Fibroblast of skin of scalp (primary cell): ENCODE measurements around the gene WNT10A. TPM values are rescaled to one million over a fixed set of nuclear protein-coding genes. Genes with fewer than 3 reads are reported as not detected.
A peak's percentile ranks its signal among the peaks of the same experiment; 100 is the strongest.
"Not testable (repeated sequence)": the region's sequence is repeated elsewhere in the genome, so short reads cannot be mapped to it uniquely, and the experiment has no call there.

Experiments used
- DNase-seq: peaks from one replicate; pipeline ENCODE4 v3.0.0-alpha.2; 2013
- polyA plus RNA-seq, 2 experiments: library from polyadenylated mRNA; unstranded; fragments of 120-200 nt; gene quantifications; one replicate each; pipeline ENCODE4 v1.2.1, GENCODE V29; 2013; ENCODE audit not compliant: insufficient read length in 2 of 2

WNT10A gene
- polyA plus RNA-seq (2013, experiment 1 of 2; ENCODE audit: insufficient read length), result not detected
- not detected for polyA plus RNA-seq (2013, experiment 2 of 2; ENCODE audit: insufficient read length)

- DNase-seq, result no peak
These were observed at the start of gene WNT10A for GRCh38 chr2:218880102-218880858. Gene WNT10A, plus strand, starts transcription at chr2:218880852. Its CDS starts 144 bp downstream, at chr2:218880996.

GRCh38 chr2:218831378-218831990 is 49.2 kb upstream of the WNT10A start, which contains the start of gene PRKAG3:
Gene PRKAG3, minus strand, starts transcription at chr2:218831803.
- no peak for DNase-seq

- DNase-seq, result no peak
These were observed 48.6 kb upstream of the WNT10A start for GRCh38 chr2:218832081-218832480.

GRCh38 chr2:218832520-218832919 is 48.1 kb upstream of the WNT10A start:
- DNase-seq, result peak; percentile 19

- no peak for DNase-seq
These were observed 47.5 kb upstream of the WNT10A start for GRCh38 chr2:218833023-218833609.

- no peak for DNase-seq
These were observed 46.0 kb upstream of the WNT10A start for GRCh38 chr2:218834685-218835084.

- no peak for DNase-seq
These were observed 43.2 kb upstream of the WNT10A start for GRCh38 chr2:218837495-218837894.

DNA sequence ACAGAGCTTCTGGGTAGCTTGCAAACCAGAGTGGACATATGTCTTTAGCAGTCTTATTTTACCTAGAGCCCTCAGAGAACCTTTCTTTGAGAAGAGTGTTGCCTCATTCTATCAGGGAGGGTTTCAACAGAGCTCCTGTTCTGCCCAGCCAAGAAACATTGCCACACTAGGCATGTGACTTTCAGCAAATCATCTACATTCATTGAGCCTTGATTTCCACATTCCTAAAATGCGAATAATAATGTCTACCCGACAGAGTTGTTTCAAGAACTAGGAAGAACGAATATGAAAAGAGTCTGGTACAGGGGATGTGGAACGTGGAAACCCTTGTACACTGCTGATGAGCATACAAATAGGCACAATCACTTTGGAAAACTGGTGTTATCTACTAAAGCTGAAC is 41.2 kb upstream of the WNT10A start:
- DNase-seq, result peak; percentile 43

- no peak for DNase-seq
These were observed 40.8 kb upstream of the WNT10A start for GRCh38 chr2:218839888-218840287.

GRCh38 chr2:218844334-218844733 is 36.3 kb upstream of the WNT10A start:
- DNase-seq, result not testable (repeated sequence)

GRCh38 chr2:218846963-218847362 is 33.7 kb upstream of the WNT10A start:
- not testable (repeated sequence) for DNase-seq

DNA sequence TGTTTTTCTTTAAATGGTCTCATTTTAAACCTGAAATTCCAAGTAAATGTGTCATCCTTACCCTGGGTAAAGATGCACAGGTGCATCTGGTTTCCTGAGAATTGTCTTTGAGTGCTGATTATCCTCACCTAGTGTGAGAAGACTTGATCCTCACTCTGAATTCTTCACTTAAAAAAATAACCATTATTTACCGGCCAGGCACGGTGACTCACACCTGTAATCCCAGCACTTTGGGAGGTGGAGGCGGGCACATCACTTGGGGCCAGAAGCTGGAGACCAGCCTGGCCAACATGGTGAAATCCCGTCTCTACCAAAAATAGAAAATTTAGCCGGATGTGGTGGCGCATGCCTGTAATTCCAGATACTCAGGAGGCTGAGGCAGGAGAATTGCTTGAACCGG is 30.9 kb upstream of the WNT10A start:
- DNase-seq, result no peak

- no peak for DNase-seq
These were observed 29.9 kb upstream of the WNT10A start for GRCh38 chr2:218850796-218851195.

- no peak for DNase-seq
These were observed 29.4 kb upstream of the WNT10A start for GRCh38 chr2:218851286-218851685.

- peak; percentile 57 for DNase-seq
These were observed 27.6 kb upstream of the WNT10A start for GRCh38 chr2:218852911-218853667.

DNA sequence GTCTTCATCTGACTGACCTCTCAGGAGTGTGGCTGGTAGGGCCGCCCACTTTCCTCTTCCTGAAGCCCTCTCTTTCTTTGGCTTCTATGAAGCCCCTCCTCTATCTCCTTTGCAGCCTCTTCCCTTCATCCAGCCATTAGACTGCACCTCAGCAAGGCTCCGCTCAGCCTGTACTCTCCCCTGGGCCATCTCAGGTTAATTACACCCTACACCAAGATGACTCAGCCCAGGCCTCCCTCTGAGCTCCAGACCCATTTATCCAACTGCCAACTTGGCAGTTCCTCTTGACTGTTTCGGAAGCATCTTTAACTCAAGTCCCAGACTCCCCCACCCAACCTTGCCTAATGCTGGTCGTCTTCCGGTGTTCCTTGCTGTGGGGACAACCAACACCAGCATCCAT is 26.9 kb upstream of the WNT10A start:
- peak; percentile 22 for DNase-seq

- no peak for DNase-seq
These were observed 25.8 kb upstream of the WNT10A start for GRCh38 chr2:218854860-218855259.

- no peak for DNase-seq
These were observed 25.1 kb upstream of the WNT10A start for GRCh38 chr2:218855305-218856166.

DNA sequence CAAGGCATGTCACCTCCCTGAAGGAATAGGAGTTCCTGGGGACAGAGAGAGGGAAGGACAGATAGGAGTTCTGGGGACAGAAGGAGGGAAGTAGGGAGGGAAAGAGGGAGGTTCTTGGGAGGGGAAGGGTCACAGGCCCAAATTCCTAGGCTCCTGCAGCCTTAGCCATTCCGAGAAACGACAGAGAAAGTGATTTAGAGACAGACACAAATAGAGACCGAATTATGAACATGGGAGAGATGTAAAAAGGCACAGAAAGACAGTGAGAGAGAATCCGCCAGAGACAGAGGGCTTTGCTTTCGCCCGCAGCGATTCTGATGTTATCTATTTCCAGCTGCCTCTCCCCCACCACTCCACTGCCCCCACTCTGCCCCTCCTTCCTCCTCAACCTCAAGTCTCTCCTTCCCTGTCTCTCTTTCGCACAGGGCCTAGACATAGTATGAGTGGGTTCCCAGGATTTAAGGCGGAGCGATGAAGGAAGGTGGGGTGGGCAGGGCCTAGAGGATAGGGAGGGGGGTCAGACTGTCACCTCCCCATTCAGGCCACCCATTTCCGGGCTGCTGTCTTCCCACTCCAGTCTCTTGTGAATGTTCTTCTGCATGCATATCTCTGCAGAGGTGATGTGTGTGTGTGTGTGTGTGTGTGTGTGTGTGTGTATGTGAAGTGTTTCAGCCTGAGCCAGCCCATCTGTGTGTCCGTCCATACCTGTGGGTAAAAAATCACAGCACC is 24.3 kb upstream of the WNT10A start:
- DNase-seq, result no peak

- DNase-seq, result no peak
These were observed 23.8 kb upstream of the WNT10A start for GRCh38 chr2:218856896-218857243.
